H9 (cell line): ENCODE data around the gene CTPS1. TPM values are rescaled to one million over a fixed set of nuclear protein-coding genes. Genes with fewer than 3 reads are reported as not detected.

ENCODE experiments used
- DNase-seq: peaks from one replicate; pipeline ENCODE4 v3.0.0-alpha.2; 2017
- H2AFZ ChIP-seq: one replicate; pipeline ENCODE4 v1.6.1; 2013; ENCODE audit warnings: mild to moderate bottlenecking, low read length, control low read depth, moderate library complexity
- H2AK5ac ChIP-seq: 2 replicates; pipeline ENCODE4 v1.6.1; 2013; ENCODE audit warnings: low read length, control low read depth, mixed read lengths; ENCODE audit not compliant: insufficient read length
- H2BK120ac ChIP-seq: one replicate; pipeline ENCODE4 v1.6.1; 2013; ENCODE audit warnings: low read depth, mild to moderate bottlenecking, low read length, control low read depth, inconsistent platforms; ENCODE audit not compliant: poor library complexity, severe bottlenecking
- H2BK12ac ChIP-seq: 2 replicates; pipeline ENCODE4 v1.6.1; 2013; ENCODE audit warnings: low read length, control low read depth, mixed read lengths, low read depth; ENCODE audit not compliant: insufficient read length
- H2BK15ac ChIP-seq: 2 replicates; pipeline ENCODE4 v1.6.1; 2013; ENCODE audit warnings: low read depth, low read length, control low read depth
- H2BK20ac ChIP-seq: one replicate; pipeline ENCODE4 v1.6.1; 2013; ENCODE audit warnings: low read depth, mild to moderate bottlenecking, low read length, control low read depth, inconsistent platforms; ENCODE audit not compliant: poor library complexity, severe bottlenecking
- H2BK5ac ChIP-seq: 2 replicates; pipeline ENCODE4 v1.6.1; 2013; ENCODE audit warnings: low read length, control low read depth, mixed read lengths; ENCODE audit not compliant: insufficient read length
- H3K14ac ChIP-seq: 2 replicates; pipeline ENCODE4 v1.6.1; 2013; ENCODE audit warnings: low read length, control low read depth; ENCODE audit not compliant: insufficient read depth
- H3K18ac ChIP-seq: 2 replicates; pipeline ENCODE4 v1.6.1; 2013; ENCODE audit warnings: low read depth, mild to moderate bottlenecking, mixed read lengths, low read length, control low read depth; ENCODE audit not compliant: insufficient read length
- H3K23ac ChIP-seq: 2 replicates; pipeline ENCODE4 v1.6.1; 2013; ENCODE audit warnings: low read length, control low read depth, mixed read lengths, low read depth; ENCODE audit not compliant: insufficient read length
- H3K23me2 ChIP-seq: 2 replicates; pipeline ENCODE4 v1.6.1; 2013; ENCODE audit warnings: low read depth, mild to moderate bottlenecking, mixed read lengths, low read length, control low read depth; ENCODE audit not compliant: insufficient read length, poor library complexity, severe bottlenecking
- H3K27ac ChIP-seq: 2 replicates; pipeline ENCODE4 v1.5.1; 2013; ENCODE audit warnings: low read length, control low read depth, mixed read lengths, low read depth; ENCODE audit not compliant: insufficient read length
- H3K27me3 ChIP-seq: 2 replicates; pipeline ENCODE4 v1.6.1; 2013; ENCODE audit warnings: low read length, control low read depth, inconsistent platforms; ENCODE audit not compliant: insufficient read depth
- H3K4ac ChIP-seq: 2 replicates; pipeline ENCODE4 v1.6.1; 2013; ENCODE audit warnings: low read depth, mild to moderate bottlenecking, control low read depth, inconsistent platforms, low read length, moderate library complexity
- H3K4me1 ChIP-seq: 2 replicates; pipeline ENCODE4 v1.6.1; 2013; ENCODE audit warnings: low read length, control low read depth, inconsistent platforms; ENCODE audit not compliant: insufficient read depth
- H3K4me2 ChIP-seq: 2 replicates; pipeline ENCODE4 v1.6.1; 2013; ENCODE audit warnings: low read length, control low read depth, mixed read lengths; ENCODE audit not compliant: insufficient read length, insufficient read depth
- H3K56ac ChIP-seq: 2 replicates; pipeline ENCODE4 v1.6.1; 2013; ENCODE audit warnings: low read depth, mild to moderate bottlenecking, mixed read lengths, low read length, control low read depth; ENCODE audit not compliant: insufficient read length
- H3K79me1 ChIP-seq: 2 replicates; pipeline ENCODE4 v1.6.1; 2013; ENCODE audit warnings: low read depth, mild to moderate bottlenecking, moderate library complexity, low read length, control low read depth, inconsistent platforms; ENCODE audit not compliant: insufficient read depth, poor library complexity, severe bottlenecking
- H3K79me2 ChIP-seq: 2 replicates; pipeline ENCODE4 v1.6.1; 2013; ENCODE audit warnings: low read length, control low read depth, inconsistent platforms; ENCODE audit not compliant: insufficient read depth
- H3K9ac ChIP-seq: 2 replicates; pipeline ENCODE4 v1.6.1; 2013; ENCODE audit warnings: low read length, control low read depth, mixed read lengths; ENCODE audit not compliant: insufficient read length; ENCODE audit errors: extremely low read depth
- H3K9me3 ChIP-seq: one replicate; pipeline ENCODE4 v1.6.1; 2013; ENCODE audit warnings: low read depth, low read length, inconsistent platforms; ENCODE audit not compliant: control insufficient read depth
- H3T11ph ChIP-seq: one replicate; pipeline ENCODE4 v1.6.1; 2013; ENCODE audit warnings: mild to moderate bottlenecking, low read length, control low read depth, inconsistent platforms
- H4K20me1 ChIP-seq: one replicate; pipeline ENCODE4 v1.6.1; 2013; ENCODE audit not compliant: control insufficient read depth, insufficient read length, insufficient read depth
- H4K5ac ChIP-seq: 2 replicates; pipeline ENCODE4 v1.6.1; 2013; ENCODE audit warnings: low read depth, mild to moderate bottlenecking, mixed read lengths, low read length, control low read depth; ENCODE audit not compliant: insufficient read length
- H4K8ac ChIP-seq: replicated peaks from 2 replicates; pipeline ENCODE4 v1.6.1; 2013; ENCODE audit warnings: low read length, control low read depth, mixed read lengths, low read depth; ENCODE audit not compliant: insufficient read length
- H4K91ac ChIP-seq: 2 replicates; pipeline ENCODE4 v1.6.1; 2013; ENCODE audit warnings: low read depth, mild to moderate bottlenecking, moderate library complexity, mixed read lengths, low read length, control low read depth; ENCODE audit not compliant: insufficient read length
- H3K27ac Mint-ChIP-seq, 3 experiments: 2 replicates in 2 of 3; 3 replicates in 1 of 3; pipeline ENCODE4 v1.8.0; 2020 to 2021; ENCODE audit warnings: mixed read lengths in 3 of 3, mild to moderate bottlenecking in 1 of 3, moderate library complexity in 1 of 3
- H3K27me3 Mint-ChIP-seq: 2 replicates; pipeline ENCODE4 v1.8.0; 2021; ENCODE audit warnings: low read depth, mild to moderate bottlenecking, moderate library complexity, mixed read lengths
- H3K36me3 Mint-ChIP-seq, 3 experiments: 2 replicates in 2 of 3; 3 replicates in 1 of 3; pipeline ENCODE4 v1.8.0; 2020 to 2021; ENCODE audit warnings: low read depth in 3 of 3, mixed read lengths in 3 of 3; ENCODE audit not compliant: insufficient read depth in 1 of 3
- H3K4me1 Mint-ChIP-seq, 2 experiments: 2 replicates each; pipeline ENCODE4 v1.8.0; 2020; ENCODE audit warnings: mixed read lengths in 2 of 2
- H3K4me3 Mint-ChIP-seq, 2 experiments: 2 replicates in 1 of 2; 3 replicates in 1 of 2; pipeline ENCODE4 v1.8.0; 2020 to 2021; ENCODE audit warnings: mild to moderate bottlenecking in 2 of 2, mixed read lengths in 2 of 2, moderate library complexity in 1 of 2
- H3K9me3 Mint-ChIP-seq, 2 experiments: 2 replicates in 1 of 2; 3 replicates in 1 of 2; pipeline ENCODE4 v1.8.0; 2020; ENCODE audit warnings: mild to moderate bottlenecking in 2 of 2, mixed read lengths in 2 of 2, moderate library complexity in 1 of 2
- CTCF ChIP-seq: fragments of 200-600 bp; sonication (generic); conservative IDR thresholded peaks from 3 replicates; pipeline ENCODE4 v1.8.0; 2021; ENCODE audit warnings: antibody characterized with exemption, mild to moderate bottlenecking
- WGBS: extraction: QIAGEN DNeasy Blood & Tissue Kit; methylation state at CpG from one replicate; pipeline ENCODE4 v1.1.7; 2013; ENCODE audit warnings: missing lambda C conversion rate, low lambda C conversion rate, mixed read lengths; ENCODE audit not compliant: insufficient read length; ENCODE audit errors: extremely low coverage; 5-methylcytosine and 5-hydroxymethylcytosine counted together
- total RNA-seq: library from RNA; stranded (reverse); gene quantifications from 2 replicates; pipeline ENCODE4 v1.2.1, GENCODE V29; 2021

The CTPS1 gene
- total RNA-seq, 1 experiment from 2014 or later, result 105 TPM

DNA sequence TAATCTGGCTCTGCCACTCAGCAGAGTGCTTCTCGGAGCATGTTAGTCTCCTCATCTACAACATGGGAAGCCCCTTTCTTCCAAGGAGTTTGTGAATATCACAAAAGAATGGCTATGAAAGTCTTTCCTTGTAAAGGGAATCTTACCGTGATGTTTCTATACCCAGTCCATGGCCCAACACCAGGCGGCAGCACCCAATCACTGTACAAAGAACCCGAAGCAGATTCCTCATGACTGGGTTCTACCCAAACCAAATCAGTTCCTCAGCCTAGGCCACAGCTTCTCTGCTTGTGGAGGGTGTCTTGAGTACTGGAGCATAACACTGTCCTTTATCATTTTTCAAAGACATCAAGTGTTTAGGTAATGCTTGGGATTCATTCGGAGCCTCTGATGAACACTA is 58.6 kb downstream of the CTPS1 start:
- Histone ChIP-seq H2BK120ac (no peak overlapping the region), H3K79me1 (no peaks in the 10 kb centered on the region), H4K91ac (no peak overlapping the region), H3T11ph (no peak overlapping the region), H3K79me2 (no peaks in the 10 kb centered on the region), H3K27me3 (no peaks in the 10 kb centered on the region), H2BK20ac (no peak overlapping the region), H4K20me1 (no peaks in the 10 kb centered on the region), H3K4me2 (no peak overlapping the region), H3K23me2 (no peaks in the 10 kb centered on the region), H2AFZ (no peak overlapping the region), H2AK5ac (no peak overlapping the region), H3K18ac (no peak overlapping the region), H3K23ac (no peak overlapping the region), H3K9ac (no peak overlapping the region), H4K8ac (no peak overlapping the region), H2BK5ac (no peak overlapping the region), H3K4ac (no peak overlapping the region), H3K27ac (no peak overlapping the region), H3K56ac (no peak overlapping the region), H2BK12ac (no peak overlapping the region), H3K9me3 (no peaks in the 10 kb centered on the region), H3K4me1 (no peaks in the 10 kb centered on the region), H4K5ac (no peak overlapping the region), H2BK15ac (no peak overlapping the region), H3K14ac (no peak overlapping the region)
- Mint-ChIP-seq H3K9me3 (no peaks in the 10 kb centered on the region), H3K27me3 (no peaks in the 10 kb centered on the region), H3K4me3 (no peak overlapping the region), H3K36me3 (peaks cover 6 to 15% (median 9%) of the 10 kb centered on the region in 3 experiments; a peak in 5 of 7 replicates), H3K27ac (no peak overlapping the region), H3K4me1 (peaks cover 4 to 10% of the 10 kb centered on the region in 2 experiments)
- peak; percentile 37; the same call in 2 of the 3 replicates for TF ChIP-seq CTCF
- DNase-seq, result no peak
- WGBS, result no CpG with 5 or more reads among the region's 5 CpGs
